Sigmoid colon (tissue), 4 donors: Measurements from ENCODE around the gene PTGDR2.

Experiments
- CTCF ChIP-seq, 4 experiments: fragments of 450-650 bp in 3 of 4; fragments of 200-600 bp in 1 of 4; IDR thresholded peaks; one replicate each; pipeline ENCODE4 v1.5.1; 2016 to 2019; ENCODE audit warnings: antibody characterized with exemption in 4 of 4, mild to moderate bottlenecking in 3 of 4, moderate library complexity in 2 of 4
- EP300 ChIP-seq, 4 donors: sonication (generic); formaldehyde crosslinking; IDR thresholded peaks; one replicate each; pipeline ENCODE4 v1.6.1; 2017; ENCODE audit warnings: antibody characterized with exemption in 4 of 4
- POLR2A ChIP-seq, 2 donors: fragments of 450-650 bp; IDR thresholded peaks; one replicate each; pipeline ENCODE4 v1.6.1; 2016; ENCODE audit warnings: antibody characterized with exemption in 2 of 2, mild to moderate bottlenecking in 2 of 2, moderate library complexity in 2 of 2
- POLR2AphosphoS5 ChIP-seq, 4 donors: sonication (generic); formaldehyde crosslinking; IDR thresholded peaks; one replicate each; pipeline ENCODE4 v1.6.1; 2017; ENCODE audit warnings: antibody characterized with exemption in 4 of 4

- TF ChIP-seq CTCF (IDR thresholded peaks at IDR 0.05), result no peak
- no peak for TF ChIP-seq POLR2A (IDR thresholded peaks at IDR 0.05)
- TF ChIP-seq EP300 (IDR thresholded peaks at IDR 0.05), result no peak
- TF ChIP-seq POLR2AphosphoS5 (IDR thresholded peaks at IDR 0.05), result no peak
Measured at GRCh38 chr11:60874421-60875365, 18.9 kb upstream of the PTGDR2 start.
